ENCODE measurements around the gene PSMC3IP. TPM values are rescaled to one million over a fixed set of nuclear protein-coding genes. Genes with fewer than 3 reads are reported as not detected.
"Not testable (repeated sequence)": the region's sequence is repeated elsewhere in the genome, so short reads cannot be mapped to it uniquely, and the experiment has no call there.

The PSMC3IP gene
- total RNA-seq, 1 donor from 2014 or later, result 10.8 TPM

GRCh38 chr17:42554250-42555121 is 23.0 kb downstream of the PSMC3IP start:
- ChIA-PET POLR2A (interaction anchor here (0.6 to 2.7 kb wide), 34 partner anchors 9 to 807 kb away, joined by 3 to 33 read pairs (median 4); partner anchors contain the start of genes BECN1, COA3, MLX and NAGLU), CTCF (interaction anchor here (2.2 kb wide), 1 partner anchor 24 kb away, joined by 11 read pairs; the partner anchor contains the start of gene PSMC3IP)
- H3K27me3 Mint-ChIP-seq, result no peaks in the 10 kb centered on the region
- DNase-seq, result peak; percentile 88
- no peak for TF ChIP-seq CTCF (IDR thresholded peaks at IDR 0.05)
- no peaks in the 10 kb centered on the region for H3K9me3 Mint-ChIP-seq
- ATAC-seq (ENCODE audit: low read depth), result peak; percentile 89
- intact Hi-C loops (cut with micrococcal nuclease), result loop anchor here (1.0 kb wide), 4 partner anchors 8 to 55 kb away; partner anchors contain the start of genes COASY, NAGLU, RETREG3 and TUBG1
- peaks cover 2% of the 10 kb centered on the region for H3K36me3 Mint-ChIP-seq (ENCODE audit: low read depth)
- H3K4me1 Mint-ChIP-seq, result peaks cover 27% of the 10 kb centered on the region
- H3K27ac Mint-ChIP-seq, result peak overlapping the region; percentile 93
- peak overlapping the region; percentile 93 for H3K4me3 Mint-ChIP-seq

GRCh38 chr17:42553866-42554249 is 23.7 kb downstream of the PSMC3IP start:
- Mint-ChIP-seq H3K9me3 (no peaks in the 10 kb centered on the region), H3K27ac (peak overlapping the region; percentile 93), H3K4me3 (peak overlapping the region; percentile 93), H3K4me1 (peaks cover 32% of the 10 kb centered on the region), H3K27me3 (no peaks in the 10 kb centered on the region), H3K36me3 (ENCODE audit: low read depth) (peaks cover 2% of the 10 kb centered on the region)
- DNase-seq, result no peak
- CTCF ChIA-PET, result interaction anchor here (2.2 kb wide), 1 partner anchor 24 kb away, joined by 11 read pairs; the partner anchor contains the start of gene PSMC3IP
- no peak for TF ChIP-seq CTCF (IDR thresholded peaks at IDR 0.05)
- ATAC-seq (ENCODE audit: low read depth), result no peak
- intact Hi-C loops (cut with micrococcal nuclease), result loop anchor here (1.0 kb wide), 4 partner anchors 8 to 55 kb away; partner anchors contain the start of genes COASY, NAGLU, RETREG3 and TUBG1
- POLR2A ChIA-PET, result interaction anchor here (0.8 to 2.7 kb wide), 18 partner anchors 8 to 808 kb away, joined by 3 to 33 read pairs (median 4); partner anchors contain the start of genes BECN1, MLX, NAGLU and PSMC3IP

DNA sequence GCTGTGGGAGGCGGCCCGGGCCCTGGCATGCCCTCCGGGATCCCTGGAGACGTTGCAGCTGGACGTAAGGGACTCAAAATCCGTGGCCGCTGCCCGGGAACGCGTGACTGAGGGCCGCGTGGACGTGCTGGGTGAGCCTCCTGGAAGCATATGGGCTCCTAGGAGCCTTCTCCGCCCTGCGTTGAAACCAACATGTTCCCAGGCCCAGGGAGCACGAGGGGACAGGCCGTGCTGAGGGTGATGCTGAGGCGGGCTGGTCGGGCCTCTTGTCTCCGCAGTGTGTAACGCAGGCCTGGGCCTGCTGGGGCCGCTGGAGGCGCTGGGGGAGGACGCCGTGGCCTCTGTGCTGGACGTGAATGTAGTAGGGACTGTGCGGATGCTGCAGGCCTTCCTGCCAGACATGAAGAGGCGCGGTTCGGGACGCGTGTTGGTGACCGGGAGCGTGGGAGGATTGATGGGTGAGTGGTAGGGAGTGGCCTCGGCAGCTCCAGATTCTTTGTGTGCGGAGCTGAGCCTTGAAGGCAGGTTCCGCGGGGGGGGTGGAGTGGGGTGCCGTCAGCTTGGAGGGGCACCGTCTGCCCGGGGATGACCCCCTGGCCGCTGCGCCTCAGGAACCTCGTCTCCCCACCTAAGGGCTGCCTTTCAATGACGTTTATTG is 24.2 kb downstream of the PSMC3IP start:
- no peak for DNase-seq
- ChIA-PET CTCF (interaction anchor here (2.2 kb wide), 1 partner anchor 25 kb away, joined by 11 read pairs; the partner anchor contains the start of gene PSMC3IP), POLR2A (interaction anchor here (1.1 to 2.7 kb wide), 5 partner anchors 10 to 56 kb away, joined by 4 to 33 read pairs (median 26); partner anchors contain the start of genes MLX, NAGLU, PSMC3IP and RETREG3)
- Mint-ChIP-seq H3K36me3 (ENCODE audit: low read depth) (peaks cover 2% of the 10 kb centered on the region), H3K27ac (peak overlapping the region; percentile 93), H3K4me1 (peaks cover 35% of the 10 kb centered on the region), H3K9me3 (no peaks in the 10 kb centered on the region), H3K4me3 (peak overlapping the region; percentile 93), H3K27me3 (no peaks in the 10 kb centered on the region)
- ATAC-seq (ENCODE audit: low read depth), result no peak
- TF ChIP-seq CTCF (IDR thresholded peaks at IDR 0.05), result no peak
- intact Hi-C loops (cut with micrococcal nuclease), result no loop called here

- H3K36me3 Mint-ChIP-seq (ENCODE audit: low read depth); intact Hi-C loops (cut with micrococcal nuclease); ATAC-seq (ENCODE audit: low read depth); H3K27me3 Mint-ChIP-seq; DNase-seq; H3K9me3 Mint-ChIP-seq; CTCF ChIA-PET; POLR2A ChIA-PET: not testable (repeated sequence)
- Mint-ChIP-seq H3K4me3 (peak within 1 kb of the TSS; percentile 93), H3K4me1 (peaks cover 37% of the 10 kb centered on the region), H3K27ac (peak within 1 kb of the TSS; percentile 93)
Observed at GRCh38 chr17:42552736-42553135, 24.8 kb downstream of the PSMC3IP start, which contains the start of gene HSD17B1. Gene HSD17B1, plus strand, starts transcription at chr17:42552923. Its CDS starts 11 bp downstream, at chr17:42552934.

GRCh38 chr17:42548993-42549755 is 28.4 kb downstream of the PSMC3IP start:
- ChIA-PET POLR2A (interaction anchor here (0.9 to 2.6 kb wide), 9 partner anchors 9 to 766 kb away, joined by 3 to 23 read pairs (median 6); partner anchors contain the start of genes BECN1, MLX, NAGLU and PSMC3IP), CTCF (interaction anchor here (1.1 to 1.6 kb wide), 5 partner anchors 12 to 135 kb away, joined by 3 to 19 read pairs (median 3); partner anchors contain the start of gene PSMC3IP)
- Mint-ChIP-seq H3K4me1 (peaks cover 23% of the 10 kb centered on the region), H3K36me3 (ENCODE audit: low read depth) (peaks cover 6% of the 10 kb centered on the region), H3K27ac (no peak overlapping the region), H3K4me3 (peak overlapping the region; percentile 66), H3K9me3 (no peaks in the 10 kb centered on the region), H3K27me3 (no peaks in the 10 kb centered on the region)
- TF ChIP-seq CTCF (IDR thresholded peaks at IDR 0.05), result no peak
- no peak for DNase-seq
- intact Hi-C loops (cut with micrococcal nuclease), result no loop called here
- ATAC-seq (ENCODE audit: low read depth), result no peak
